Fibroblast of skin of left biceps (primary cell): ENCODE measurements around the gene APOL3.
"Not testable (repeated sequence)": the region's sequence is repeated elsewhere in the genome, so short reads cannot be mapped to it uniquely, and the experiment has no call there.

Experiments
- DNase-seq, 2 experiments: peaks; one replicate each; pipeline ENCODE4 v3.0.0-alpha.2; 2013; ENCODE audit warnings: low read depth in 2 of 2

Gene APOL3

GRCh38 chr22:36160499-36160942 lies at the start of gene APOL3:
APOL3 (minus strand) TSS chr22:36160755; CDS start chr22:36149055, 11,700 bp downstream.
- DNase-seq: no peak

DNA sequence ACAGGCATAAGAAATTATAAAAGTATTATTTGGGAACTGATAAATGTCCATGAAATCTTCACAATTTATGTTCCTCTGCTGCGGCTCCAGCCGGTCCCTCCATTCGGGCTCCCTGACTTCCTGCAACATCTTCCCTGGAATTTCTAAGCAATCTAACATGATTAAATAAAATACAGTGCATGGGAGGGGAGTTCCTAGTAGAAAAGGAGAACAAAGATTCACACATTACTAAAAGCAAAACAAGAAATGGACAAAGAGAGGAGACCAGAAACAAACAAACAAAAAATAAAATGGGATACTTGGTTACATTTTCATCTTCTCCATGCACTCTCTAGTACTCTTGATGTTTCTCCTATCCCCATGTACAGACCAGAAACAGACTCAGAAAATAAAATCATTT lies 49.7 kb upstream of the APOL3 start:
- DNase-seq: no peak

DNA sequence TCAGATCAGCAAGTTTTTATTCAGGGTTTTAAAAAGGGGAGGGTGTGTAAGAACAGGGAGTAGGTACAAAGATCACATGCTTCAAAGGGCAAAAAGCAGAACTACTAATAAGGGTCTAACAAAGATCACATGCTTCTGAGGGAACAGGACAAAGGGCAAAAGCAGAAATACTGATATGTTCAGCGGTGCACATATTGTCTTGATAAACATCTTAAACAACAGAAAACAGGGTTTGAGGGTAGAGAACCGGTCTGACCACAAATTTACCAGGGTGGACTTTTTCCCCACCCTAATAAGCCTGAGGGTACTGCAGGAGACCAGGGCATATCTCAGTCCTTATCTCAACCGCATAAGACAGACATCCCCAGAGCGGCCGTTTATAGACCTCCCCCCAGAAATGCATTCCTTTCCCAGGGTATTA lies 48.9 kb upstream of the APOL3 start:
- DNase-seq: not testable (repeated sequence)

DNA sequence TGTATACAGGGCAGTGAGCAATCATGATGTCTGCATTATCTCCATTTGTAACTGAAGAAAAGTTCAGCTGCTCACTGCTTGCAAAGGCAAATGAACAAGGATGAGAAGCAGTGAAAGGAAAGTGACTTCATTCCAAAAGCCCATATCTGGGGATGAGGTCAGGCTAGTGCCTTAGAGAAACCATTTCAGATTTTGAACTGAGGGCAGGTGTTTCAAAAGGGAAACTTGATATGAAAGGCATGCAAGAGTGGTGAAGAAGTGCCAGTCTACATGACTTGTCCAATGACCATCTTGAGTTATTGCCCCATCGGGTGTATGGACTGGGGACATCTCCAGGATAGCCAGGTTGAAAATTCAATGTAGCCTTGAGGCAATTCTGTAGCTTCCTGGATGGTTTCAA lies 48.4 kb upstream of the APOL3 start:
- DNase-seq: no peak

DNA sequence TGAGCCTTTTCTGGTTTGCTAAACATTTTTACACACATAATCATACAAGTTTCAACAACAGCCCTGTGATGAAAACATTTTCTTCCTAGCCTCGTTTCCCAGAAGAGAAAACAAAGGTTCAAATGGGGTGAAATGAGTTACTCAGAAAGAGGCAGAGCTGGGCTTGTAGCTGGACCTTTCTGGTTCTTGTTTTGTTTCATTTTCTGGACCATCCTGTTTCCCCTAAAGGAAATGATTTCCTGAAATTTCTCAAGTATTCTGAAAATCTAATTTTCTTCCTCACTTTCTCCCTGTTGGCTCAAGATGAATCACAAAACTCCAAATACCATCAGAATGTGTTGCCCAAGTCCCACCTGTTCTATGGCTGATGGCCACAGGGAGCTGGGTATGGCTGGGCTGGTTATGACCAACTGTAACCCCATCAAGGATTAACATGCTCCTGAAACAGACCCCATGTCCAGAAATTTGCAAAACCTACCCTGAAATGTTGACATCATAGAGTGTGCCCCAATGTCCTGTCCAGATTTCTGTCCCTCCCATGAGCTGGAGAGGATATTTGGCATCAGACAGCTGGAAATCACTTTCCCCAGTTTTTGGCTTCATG lies 47.7 kb upstream of the APOL3 start:
- DNase-seq: no peak

- DNase-seq: no peak
These were observed 45.7 kb upstream of the APOL3 start for GRCh38 chr22:36206255-36206654.

DNA sequence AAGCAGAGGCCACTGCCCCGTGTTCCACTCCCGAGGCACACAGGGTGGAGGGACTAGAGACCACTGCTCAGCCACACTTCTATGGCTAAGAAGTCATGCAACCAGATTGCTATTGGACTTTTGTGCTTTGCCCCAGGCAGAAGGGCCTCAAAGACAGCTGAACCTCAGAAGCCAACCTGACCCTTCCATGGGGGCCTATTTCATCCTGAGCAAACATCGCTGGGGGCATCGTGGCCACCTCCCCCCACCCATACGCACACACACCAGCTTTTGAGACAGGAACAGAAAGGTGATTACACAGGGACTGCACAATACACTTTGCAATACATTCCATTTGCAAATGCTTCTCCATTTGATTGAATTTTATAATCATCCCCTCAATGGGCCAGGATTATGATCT lies 45.0 kb upstream of the APOL3 start:
- not testable (repeated sequence) for DNase-seq

GRCh38 chr22:36204632-36205015 lies 44.1 kb upstream of the APOL3 start:
- DNase-seq: no peak

DNA sequence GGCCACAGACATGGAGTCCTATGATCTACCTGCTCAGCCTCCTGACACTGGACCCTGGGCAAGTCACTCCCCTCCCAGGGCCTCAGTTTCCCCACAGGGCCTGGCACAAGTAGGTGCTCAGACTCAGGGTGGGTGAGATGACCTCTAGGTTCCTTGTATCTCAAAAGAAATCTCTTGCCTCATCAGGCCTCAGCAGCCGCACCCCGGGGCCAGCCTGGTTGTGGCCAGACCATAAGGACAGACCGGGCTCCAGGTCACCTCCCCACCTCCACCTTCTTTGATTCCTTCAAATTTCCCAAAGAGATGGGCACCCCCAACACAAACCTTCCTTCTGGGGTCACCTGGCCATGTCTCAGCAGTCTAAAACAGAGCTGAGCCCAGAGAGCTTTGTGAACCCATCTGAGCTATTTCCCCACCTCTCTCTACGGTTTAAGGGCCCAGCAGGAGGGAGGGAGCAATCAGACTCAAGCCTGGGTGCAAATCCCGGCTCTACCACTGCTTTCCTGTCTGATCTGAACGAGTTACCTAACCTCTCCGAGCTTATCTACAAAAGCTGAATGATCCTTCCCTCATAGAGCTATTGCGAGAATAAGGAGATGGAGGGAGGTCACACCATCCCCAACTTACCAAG lies 43.6 kb upstream of the APOL3 start:
- DNase-seq: no peak

DNA sequence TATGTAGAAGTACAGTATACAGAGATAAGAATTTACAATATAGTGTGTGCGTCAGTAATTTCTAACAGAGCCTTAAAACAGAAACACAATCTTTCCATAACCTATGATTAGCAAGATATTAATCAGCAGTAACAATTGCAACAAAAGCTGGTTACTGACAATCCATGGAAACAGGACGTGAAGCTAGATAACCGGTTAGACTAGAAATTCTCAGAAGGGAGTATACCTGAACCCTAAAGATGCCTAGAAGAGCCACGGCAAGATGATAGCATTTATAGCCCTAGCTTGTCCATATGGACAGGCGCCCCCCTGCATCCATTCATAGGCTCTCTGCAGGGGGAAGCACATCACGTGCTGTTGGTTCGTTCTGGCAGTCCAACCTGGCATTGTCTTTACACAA lies 42.9 kb upstream of the APOL3 start:
- DNase-seq: not testable (repeated sequence)

DNA sequence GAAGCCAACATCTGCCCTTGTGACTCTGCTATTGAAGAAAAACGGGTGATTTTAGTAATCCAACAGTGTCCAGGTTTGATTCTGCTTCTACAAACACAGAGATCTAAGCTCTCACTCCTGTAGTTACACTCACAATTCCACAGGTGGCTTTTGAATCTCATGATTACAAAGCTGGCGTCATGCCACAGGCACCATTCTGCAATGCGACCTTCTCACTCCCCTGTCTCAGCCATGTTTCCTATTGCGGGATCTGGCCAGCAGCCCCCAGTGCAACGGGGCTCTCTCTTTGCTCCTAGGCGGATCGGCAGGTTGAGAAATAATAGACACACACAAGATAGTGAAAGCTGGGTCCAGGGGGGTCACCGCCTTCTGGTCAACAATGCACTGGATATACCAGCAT lies 42.4 kb upstream of the APOL3 start:
- not testable (repeated sequence) for DNase-seq

- DNase-seq: no peak
These were observed 41.2 kb upstream of the APOL3 start, which contains the start of gene APOL4 for GRCh38 chr22:36201630-36202319. APOL4 (minus strand) TSS chr22:36201809; CDS start chr22:36201734, 75 bp downstream.

- not testable (repeated sequence) for DNase-seq
These were observed 40.5 kb upstream of the APOL3 start for GRCh38 chr22:36201025-36201424.

- DNase-seq: no peak
These were observed 38.5 kb upstream of the APOL3 start for GRCh38 chr22:36199001-36199551.

- DNase-seq: no peak
These were observed 38.0 kb upstream of the APOL3 start for GRCh38 chr22:36198536-36198935.

DNA sequence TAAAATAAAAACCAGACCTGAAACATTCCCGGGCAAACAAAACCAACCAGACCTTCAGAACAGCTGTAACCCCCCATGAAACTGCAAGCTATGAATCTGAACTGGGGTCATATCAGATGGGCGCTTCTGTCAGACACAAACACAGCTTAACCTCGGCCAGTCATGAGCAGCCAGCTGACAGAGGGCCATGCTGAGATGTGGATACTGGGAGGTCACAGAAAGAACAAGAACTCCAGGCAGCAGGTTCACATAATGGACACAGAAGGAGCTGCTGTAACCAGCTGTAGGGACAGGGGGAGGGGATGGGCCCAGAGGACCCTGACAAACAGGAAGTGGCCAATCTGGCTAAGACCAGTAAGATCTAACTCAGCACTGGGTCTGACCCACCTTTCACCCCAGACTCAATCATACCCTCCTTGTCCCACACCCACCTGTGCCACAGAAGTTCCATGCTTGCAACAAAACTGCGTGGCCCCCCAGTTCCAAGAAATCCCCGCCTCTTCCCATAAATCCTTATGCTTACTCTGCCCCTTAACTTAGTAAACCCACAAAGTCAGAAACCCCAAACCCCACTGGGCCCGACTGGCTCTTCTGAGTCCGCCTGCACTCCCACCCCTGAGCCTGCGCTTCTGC lies 37.1 kb upstream of the APOL3 start:
- no peak for DNase-seq

DNA sequence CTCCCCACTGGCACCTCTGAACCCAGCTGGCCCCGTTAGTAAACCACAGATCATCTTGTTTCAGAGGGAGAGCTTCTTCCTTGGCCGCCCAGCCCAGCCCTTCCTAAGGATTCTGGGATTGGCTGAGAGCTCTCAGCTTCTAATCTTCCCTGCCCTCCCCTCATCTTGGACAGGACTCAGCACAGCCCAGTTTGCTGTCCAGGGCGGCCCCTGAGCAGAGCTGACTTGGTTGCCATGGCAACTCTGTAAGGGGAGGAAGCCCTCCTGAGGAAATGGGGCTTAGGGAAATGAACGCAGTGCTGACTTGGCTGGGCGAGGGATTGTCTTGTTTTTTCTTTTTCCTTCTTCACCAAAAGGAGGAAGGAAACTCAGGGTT lies 36.5 kb upstream of the APOL3 start:
- DNase-seq: peak; percentile 48 to 51

DNA sequence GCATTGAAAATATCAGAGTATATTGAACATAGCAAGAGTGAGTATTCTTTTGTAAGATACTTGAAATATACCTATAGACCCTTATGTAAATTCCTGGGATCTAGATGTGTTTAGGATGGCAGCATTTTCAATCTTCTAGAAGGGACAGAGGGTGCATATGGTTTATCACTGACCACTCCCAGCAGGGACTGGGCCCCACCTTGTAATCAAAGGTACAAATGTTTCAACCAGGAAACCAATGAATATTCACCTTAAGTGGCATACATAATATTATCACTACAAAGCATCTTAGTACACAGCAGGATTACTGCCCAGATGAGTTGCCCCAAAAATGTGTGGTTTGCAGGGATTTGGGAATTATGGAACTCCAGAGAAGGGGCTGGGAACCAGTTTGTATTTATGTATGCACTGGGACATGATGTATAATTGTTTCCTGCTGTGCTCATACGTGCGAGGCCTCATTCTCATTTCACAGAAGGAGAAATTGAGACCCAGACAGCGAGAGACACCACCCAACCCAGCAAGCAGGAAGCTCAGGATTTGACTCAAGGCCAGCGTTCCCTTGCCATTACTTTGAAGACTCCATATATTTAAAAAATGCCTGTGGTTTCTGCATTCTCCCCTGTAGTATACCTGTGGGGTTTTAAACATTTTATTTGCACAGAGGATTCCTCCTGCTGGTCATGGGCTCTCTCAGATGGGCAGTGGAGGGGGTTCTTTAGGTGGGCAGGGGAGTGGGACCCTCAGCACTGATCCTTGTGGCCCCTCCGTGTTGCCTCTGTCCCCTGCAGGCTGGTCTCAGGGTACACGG lies 35.9 kb upstream of the APOL3 start:
- no peak for DNase-seq

- DNase-seq: peak in 1 of 2 experiments; percentile 45
These were observed 34.4 kb upstream of the APOL3 start for GRCh38 chr22:36194971-36195370.

DNA sequence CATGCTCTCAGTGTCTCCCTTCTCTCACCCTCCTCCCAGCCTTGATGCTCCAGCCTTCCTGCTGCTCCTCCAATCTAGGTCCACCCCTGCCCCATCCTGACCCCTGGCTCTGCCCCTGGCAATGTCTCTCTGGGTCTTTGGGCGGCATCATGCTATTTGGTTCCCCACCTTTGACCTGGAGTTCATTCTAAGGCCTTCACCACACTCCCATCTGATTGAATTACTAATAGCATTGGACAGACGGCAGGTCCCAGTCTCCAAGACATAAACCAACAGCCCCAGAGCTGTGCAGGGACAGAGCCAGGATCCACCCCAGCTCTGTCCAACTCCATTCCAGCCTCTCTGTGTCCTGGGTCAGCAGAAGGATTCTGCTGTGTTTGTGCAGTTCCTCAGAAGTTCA lies 33.8 kb upstream of the APOL3 start:
- DNase-seq: no peak

DNA sequence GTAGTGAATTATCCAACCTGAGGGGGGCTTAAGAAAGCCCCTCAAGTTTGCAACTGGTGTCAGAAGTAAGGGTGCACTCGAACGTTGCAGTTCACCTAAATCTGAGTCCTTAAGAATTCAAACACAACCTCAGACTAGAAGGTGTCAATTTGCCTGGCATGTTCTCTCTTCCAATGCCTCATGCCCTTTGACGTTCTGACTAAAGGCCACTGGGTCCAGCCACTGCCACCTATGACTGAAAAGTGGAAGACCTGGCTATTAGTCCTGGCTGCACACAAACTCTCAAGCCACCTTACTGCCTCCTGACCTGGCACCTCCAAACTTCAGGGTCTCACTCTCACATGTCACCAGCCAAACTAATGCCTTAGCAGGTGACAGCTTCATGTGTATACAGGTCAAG lies 33.0 kb upstream of the APOL3 start:
- no peak for DNase-seq
